Caco-2 (cell line): ENCODE data around the gene GLI1. TPM values are rescaled to one million over a fixed set of nuclear protein-coding genes. Genes with fewer than 3 reads are reported as not detected.

Experiments
- BruUV-seq: library from RNA; stranded (reverse); fragments of 400-500 nt; replicated peaks from 2 replicates; lab custom pipeline; 2021; lab: Mats Ljungman, UMichigan
- CTCF ChIA-PET: fragments of 300-600 bp; sonication (Branson Sonifier 250); formaldehyde crosslinking; loops from one replicate; lab custom pipeline; 2022; ENCODE audit warnings: antibody characterized with exemption; lab: Charles Lee
- POLR2A ChIA-PET: fragments of 300-600 bp; sonication (Branson Sonifier 250); formaldehyde crosslinking; loops from one replicate; lab custom pipeline; 2022; ENCODE audit warnings: antibody characterized with exemption; lab: Charles Lee
- DNase-seq, 2 experiments: peaks; one replicate each; pipeline versions ENCODE4 v3.0.0 to v3.0.0-alpha.2; 2020 to 2022
- H3K27me3 ChIP-seq: replicated peaks from 2 replicates; pipeline ENCODE4 v1.6.0; 2011; ENCODE audit warnings: low read length; ENCODE audit not compliant: control insufficient read depth, insufficient read depth
- H3K36me3 ChIP-seq: 2 replicates; pipeline ENCODE4 v1.5.1; 2011; ENCODE audit warnings: low read length; ENCODE audit not compliant: control insufficient read depth, insufficient read depth
- H3K4me1 ChIP-seq: fragments of 250-450 bp; sonication (Bioruptor Pico); 2 replicates; pipeline ENCODE4 v1.5.1; 2020; ENCODE audit warnings: mild to moderate bottlenecking
- H3K4me3 ChIP-seq: 2 replicates; pipeline ENCODE4 v1.5.1; 2011; ENCODE audit warnings: low read depth, mild to moderate bottlenecking, control low read depth, low read length
- H3K9me3 ChIP-seq: fragments of 250-450 bp; sonication (Bioruptor Pico); 2 replicates; pipeline ENCODE4 v1.5.1; 2020; ENCODE audit warnings: mild to moderate bottlenecking, moderate library complexity
- H3K27ac Mint-ChIP-seq: one replicate; pipeline ENCODE4 v1.8.0; 2022; ENCODE audit warnings: mixed read lengths; ENCODE audit not compliant: unreplicated experiment
- H3K27me3 Mint-ChIP-seq: one replicate; pipeline ENCODE4 v1.8.0; 2022; ENCODE audit warnings: mixed read lengths; ENCODE audit not compliant: insufficient read depth, unreplicated experiment
- H3K36me3 Mint-ChIP-seq: one replicate; pipeline ENCODE4 v1.8.0; 2022; ENCODE audit warnings: mild to moderate bottlenecking, mixed read lengths; ENCODE audit not compliant: insufficient read depth, unreplicated experiment
- H3K4me1 Mint-ChIP-seq: one replicate; pipeline ENCODE4 v1.8.0; 2022; ENCODE audit warnings: low read depth, mixed read lengths; ENCODE audit not compliant: unreplicated experiment
- H3K4me3 Mint-ChIP-seq: one replicate; pipeline ENCODE4 v1.8.0; 2022; ENCODE audit warnings: mild to moderate bottlenecking, moderate library complexity, mixed read lengths; ENCODE audit not compliant: unreplicated experiment
- H3K9me3 Mint-ChIP-seq: one replicate; pipeline ENCODE4 v1.8.0; 2022; ENCODE audit warnings: mixed read lengths; ENCODE audit not compliant: unreplicated experiment
- intact Hi-C: fragments of 100-400 bp; cut with micrococcal nuclease; formaldehyde crosslinking; loops from one replicate; pipeline ENCODE4 v1.10.0; 2022; ENCODE audit not compliant: unreplicated experiment
- total RNA-seq: library from RNA; stranded (reverse); gene quantifications from 2 replicates; pipeline ENCODE4 v1.2.3, GENCODE V29; 2022
- TF ChIP-seq, protein P1 (sequence below), 2 experiments: fragments of 200-600 bp in 1 of 2; IDR thresholded peaks; 1 replicate in 1 of 2; 2 replicates in 1 of 2; pipeline versions ENCODE4 v1.5.1 to v1.8.0; 2011 to 2022; ENCODE audit warnings: antibody characterized with exemption in 1 of 2, control low read depth in 1 of 2, inconsistent platforms in 1 of 2, low read depth in 1 of 2, low read length in 1 of 2, mild to moderate bottlenecking in 1 of 2, moderate library complexity in 1 of 2; ENCODE audit not compliant: insufficient read depth in 1 of 2, severe bottlenecking in 1 of 2, unreplicated experiment in 1 of 2

The GLI1 gene
- total RNA-seq, 1 experiment from 2014 or later, result 0.48 TPM

DNA sequence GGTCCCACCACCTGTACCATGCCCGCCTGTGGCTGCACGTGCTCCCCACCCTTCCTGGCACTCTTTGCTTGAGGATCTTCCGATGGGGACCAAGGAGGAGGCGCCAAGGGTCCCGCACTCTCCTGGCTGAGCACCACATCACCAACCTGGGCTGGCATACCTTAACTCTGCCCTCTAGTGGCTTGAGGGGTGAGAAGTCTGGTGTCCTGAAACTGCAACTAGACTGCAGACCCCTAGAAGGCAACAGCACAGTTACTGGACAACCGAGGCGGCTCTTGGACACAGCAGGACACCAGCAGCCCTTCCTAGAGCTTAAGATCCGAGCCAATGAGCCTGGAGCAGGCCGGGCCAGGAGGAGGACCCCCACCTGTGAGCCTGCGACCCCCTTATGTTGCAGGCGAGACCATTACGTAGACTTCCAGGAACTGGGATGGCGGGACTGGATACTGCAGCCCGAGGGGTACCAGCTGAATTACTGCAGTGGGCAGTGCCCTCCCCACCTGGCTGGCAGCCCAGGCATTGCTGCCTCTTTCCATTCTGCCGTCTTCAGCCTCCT lies 3.4 kb upstream of the GLI1 start:
- Mint-ChIP-seq H3K36me3 (peaks cover 7% of the 10 kb centered on the region), H3K4me1 (peaks cover 37% of the 10 kb centered on the region), H3K4me3 (peak overlapping the region; percentile 61), H3K27me3 (peaks cover 3% of the 10 kb centered on the region), H3K9me3 (no peaks in the 10 kb centered on the region), H3K27ac (peak overlapping the region; percentile 83)
- TF ChIP-seq, protein P1, sequence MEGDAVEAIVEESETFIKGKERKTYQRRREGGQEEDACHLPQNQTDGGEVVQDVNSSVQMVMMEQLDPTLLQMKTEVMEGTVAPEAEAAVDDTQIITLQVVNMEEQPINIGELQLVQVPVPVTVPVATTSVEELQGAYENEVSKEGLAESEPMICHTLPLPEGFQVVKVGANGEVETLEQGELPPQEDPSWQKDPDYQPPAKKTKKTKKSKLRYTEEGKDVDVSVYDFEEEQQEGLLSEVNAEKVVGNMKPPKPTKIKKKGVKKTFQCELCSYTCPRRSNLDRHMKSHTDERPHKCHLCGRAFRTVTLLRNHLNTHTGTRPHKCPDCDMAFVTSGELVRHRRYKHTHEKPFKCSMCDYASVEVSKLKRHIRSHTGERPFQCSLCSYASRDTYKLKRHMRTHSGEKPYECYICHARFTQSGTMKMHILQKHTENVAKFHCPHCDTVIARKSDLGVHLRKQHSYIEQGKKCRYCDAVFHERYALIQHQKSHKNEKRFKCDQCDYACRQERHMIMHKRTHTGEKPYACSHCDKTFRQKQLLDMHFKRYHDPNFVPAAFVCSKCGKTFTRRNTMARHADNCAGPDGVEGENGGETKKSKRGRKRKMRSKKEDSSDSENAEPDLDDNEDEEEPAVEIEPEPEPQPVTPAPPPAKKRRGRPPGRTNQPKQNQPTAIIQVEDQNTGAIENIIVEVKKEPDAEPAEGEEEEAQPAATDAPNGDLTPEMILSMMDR (IDR thresholded peaks at IDR 0.05; ENCODE audit: insufficient read depth in 1 of 2, low read depth in 1 of 2, low read length in 1 of 2, severe bottlenecking in 1 of 2, unreplicated experiment in 1 of 2), result peak; percentile 51 to 66
- POLR2A ChIA-PET, result interaction anchor here (1.1 kb wide), 1 partner anchor 88 kb away, joined by 4 read pairs; no protein-coding TSS in a partner anchor
- Histone ChIP-seq H3K4me3 (no peak overlapping the region), H3K27me3 (no peaks in the 10 kb centered on the region), H3K9me3 (no peaks in the 10 kb centered on the region), H3K4me1 (peaks cover 40% of the 10 kb centered on the region), H3K36me3 (no peaks in the 10 kb centered on the region)
- DNase-seq, result peak; percentile 62 to 64
- intact Hi-C loops, result loop anchor here (5.0 kb wide), 1 partner anchor 281 kb away; the partner anchor contains the start of gene AGAP2
- BruUV-seq, result no TSS peak
- CTCF ChIA-PET, result interaction anchor here (0.6 to 4.5 kb wide), 3 partner anchors 55 to 704 kb away, joined by 3 to 138 read pairs (median 4); partner anchors contain the start of gene PRIM1

DNA sequence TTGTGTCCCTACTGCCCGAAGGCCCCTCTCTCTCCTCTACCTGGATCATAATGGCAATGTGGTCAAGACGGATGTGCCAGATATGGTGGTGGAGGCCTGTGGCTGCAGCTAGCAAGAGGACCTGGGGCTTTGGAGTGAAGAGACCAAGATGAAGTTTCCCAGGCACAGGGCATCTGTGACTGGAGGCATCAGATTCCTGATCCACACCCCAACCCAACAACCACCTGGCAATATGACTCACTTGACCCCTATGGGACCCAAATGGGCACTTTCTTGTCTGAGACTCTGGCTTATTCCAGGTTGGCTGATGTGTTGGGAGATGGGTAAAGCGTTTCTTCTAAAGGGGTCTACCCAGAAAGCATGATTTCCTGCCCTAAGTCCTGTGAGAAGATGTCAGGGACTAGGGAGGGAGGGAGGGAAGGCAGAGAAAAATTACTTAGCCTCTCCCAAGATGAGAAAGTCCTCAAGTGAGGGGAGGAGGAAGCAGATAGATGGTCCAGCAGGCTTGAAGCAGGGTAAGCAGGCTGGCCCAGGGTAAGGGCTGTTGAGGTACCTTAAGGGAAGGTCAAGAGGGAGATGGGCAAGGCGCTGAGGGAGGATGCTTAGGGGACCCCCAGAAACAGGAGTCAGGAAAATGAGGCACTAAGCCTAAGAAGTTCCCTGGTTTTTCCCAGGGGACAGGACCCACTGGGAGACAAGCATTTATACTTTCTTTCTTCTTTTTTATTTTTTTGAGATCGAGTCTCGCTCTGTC lies 2.7 kb upstream of the GLI1 start:
- H3K9me3 Mint-ChIP-seq, result no peaks in the 10 kb centered on the region
- peaks cover 35% of the 10 kb centered on the region for H3K4me1 Mint-ChIP-seq
- Histone ChIP-seq H3K9me3 (no peaks in the 10 kb centered on the region), H3K4me3 (no peak overlapping the region), H3K4me1 (peaks cover 35% of the 10 kb centered on the region), H3K36me3 (no peaks in the 10 kb centered on the region), H3K27me3 (no peaks in the 10 kb centered on the region)
- ChIA-PET POLR2A (no interaction called here), CTCF (no interaction called here)
- H3K27ac Mint-ChIP-seq, result peak overlapping the region; percentile 76
- peaks cover 7% of the 10 kb centered on the region for H3K36me3 Mint-ChIP-seq
- no peak for DNase-seq
- H3K27me3 Mint-ChIP-seq, result peaks cover 3% of the 10 kb centered on the region
- BruUV-seq, result no TSS peak
- no peak overlapping the region for H3K4me3 Mint-ChIP-seq
- TF ChIP-seq, protein P1 (IDR thresholded peaks at IDR 0.05; ENCODE audit: insufficient read depth in 1 of 2, low read depth in 1 of 2, low read length in 1 of 2, severe bottlenecking in 1 of 2, unreplicated experiment in 1 of 2), result no peak
- intact Hi-C loops, result loop anchor here (5.0 kb wide), 1 partner anchor 280 kb away; the partner anchor contains the start of gene AGAP2

DNA sequence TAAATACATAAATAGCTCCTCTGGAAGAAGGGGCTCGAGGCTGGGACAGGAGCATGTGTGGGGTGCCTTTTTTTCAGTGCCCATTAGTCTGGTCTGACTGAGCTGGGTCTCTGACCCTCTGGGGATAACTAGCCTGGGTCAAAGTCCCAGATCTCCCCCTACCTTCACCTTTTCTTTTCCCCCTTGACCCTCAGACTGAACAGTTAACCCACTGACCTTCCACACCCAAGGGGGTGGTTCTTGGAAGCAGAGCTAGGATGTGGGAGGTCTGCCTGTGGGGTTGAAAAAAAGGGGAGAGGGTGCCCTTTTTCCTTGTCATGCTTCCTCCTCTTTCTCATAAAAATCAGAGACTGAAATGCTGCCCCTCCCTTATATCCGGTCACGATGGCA lies 925 bp upstream of the GLI1 start:
- H3K4me3 ChIP-seq, result peak overlapping the region; percentile 48
- TF ChIP-seq, protein P1 (IDR thresholded peaks at IDR 0.05; ENCODE audit: insufficient read depth in 1 of 2, low read depth in 1 of 2, low read length in 1 of 2, severe bottlenecking in 1 of 2, unreplicated experiment in 1 of 2), result no peak
- ChIA-PET CTCF (interaction anchor here (0.7 to 1.9 kb wide), 13 partner anchors 12 to 278 kb away, joined by 3 to 14 read pairs (median 3); partner anchors contain the start of genes ARHGAP9 and DDIT3), POLR2A (interaction anchor here (0.6 to 1.2 kb wide), 2 partner anchors 229 to 732 kb away, joined by 3 to 4 read pairs; partner anchors contain the start of gene SHMT2)
- BruUV-seq, result TSS peak; percentile 87
- H3K9me3 ChIP-seq, result no peaks in the 10 kb centered on the region
- peaks cover 28% of the 10 kb centered on the region for H3K4me1 ChIP-seq
- no peaks in the 10 kb centered on the region for H3K27me3 ChIP-seq
- Mint-ChIP-seq H3K27ac (peak overlapping the region; percentile 79), H3K4me3 (peak overlapping the region; percentile 81), H3K4me1 (peaks cover 31% of the 10 kb centered on the region), H3K27me3 (peaks cover 3% of the 10 kb centered on the region), H3K36me3 (peaks cover 7% of the 10 kb centered on the region), H3K9me3 (no peaks in the 10 kb centered on the region)
- intact Hi-C loops, result loop anchor here (5.0 kb wide), 1 partner anchor 279 kb away; the partner anchor contains the start of gene AGAP2
- no peaks in the 10 kb centered on the region for H3K36me3 ChIP-seq
- no peak for DNase-seq
